Cardiac fibroblast (primary cell): ENCODE results near the gene LCN2.

Experiments used
- DNase-seq, 2 donors: peaks; one replicate each; pipeline versions ENCODE4 v3.0.0 to v3.0.0-alpha.2; 2010; ENCODE audit warnings: low read depth in 2 of 2
- H3K4me3 ChIP-seq, 2 donors: replicated peaks in 1 of 2; 1 replicate in 1 of 2; 2 replicates in 1 of 2; pipeline ENCODE4 v1.5.1; 2011; ENCODE audit warnings: low read depth in 2 of 2, low read length in 2 of 2, mild to moderate bottlenecking in 2 of 2, moderate library complexity in 1 of 2
- CTCF ChIP-seq: IDR thresholded peaks from one replicate; pipeline ENCODE4 v1.5.1; 2011; ENCODE audit warnings: low read depth, mild to moderate bottlenecking, low read length, inconsistent platforms

LCN2 gene

GRCh38 chr9:128124451-128124850 lies 24.8 kb upstream of the LCN2 start:
- no peak for DNase-seq
- TF ChIP-seq CTCF = no peak
- H3K4me3 ChIP-seq = no peak overlapping the region

- peak; percentile 66 to 70 for DNase-seq
- peak; percentile 69 for TF ChIP-seq CTCF
- no peak overlapping the region for H3K4me3 ChIP-seq
Measured at GRCh38 chr9:128124873-128125579, 24.2 kb upstream of the LCN2 start.

- peak in 1 of 2 donors; percentile 44 for DNase-seq
- no peak overlapping the region for H3K4me3 ChIP-seq
- no peak for TF ChIP-seq CTCF
Measured at GRCh38 chr9:128125580-128126354, 23.5 kb upstream of the LCN2 start.

- H3K4me3 ChIP-seq = peak within 1 kb of the TSS; percentile 91 to 94
- TF ChIP-seq CTCF = no peak
- DNase-seq = peak; percentile 83 to 91
Measured at GRCh38 chr9:128127568-128127989, 21.7 kb upstream of the LCN2 start, which contains the start of gene PTGES2. Gene PTGES2, minus strand, starts transcription at chr9:128127729. Its CDS starts 12 bp downstream, at chr9:128127717.

- TF ChIP-seq CTCF = no peak
- H3K4me3 ChIP-seq = peak overlapping the region; percentile 91 to 94
- DNase-seq = peak; percentile 93 to 95
Measured at GRCh38 chr9:128127990-128128835, 21.0 kb upstream of the LCN2 start.

- no peak for TF ChIP-seq CTCF
- H3K4me3 ChIP-seq = peak overlapping the region; percentile 91 to 94
- no peak for DNase-seq
Measured at GRCh38 chr9:128128836-128129590, 20.2 kb upstream of the LCN2 start.
